GM12891 (cell line): Measurements from ENCODE around the gene PRKAR1B.

Experiments used
- POLR2A ChIP-seq: IDR thresholded peaks from 2 replicates; pipeline ENCODE4 v1.6.1; 2011; ENCODE audit warnings: low read depth, low read length, control low read depth
- POLR2AphosphoS5 ChIP-seq: IDR thresholded peaks from 2 replicates; pipeline ENCODE4 v1.6.1; 2011; ENCODE audit warnings: low read depth, low read length, control low read depth
- POU2F2 ChIP-seq: IDR thresholded peaks from 2 replicates; pipeline ENCODE4 v1.6.1; 2011; ENCODE audit warnings: low read depth, mild to moderate bottlenecking, control low read depth, low read length, moderate library complexity
- TAF1 ChIP-seq: IDR thresholded peaks from 2 replicates; pipeline ENCODE4 v1.6.1; 2011; ENCODE audit warnings: low read depth, low read length, control low read depth

DNA sequence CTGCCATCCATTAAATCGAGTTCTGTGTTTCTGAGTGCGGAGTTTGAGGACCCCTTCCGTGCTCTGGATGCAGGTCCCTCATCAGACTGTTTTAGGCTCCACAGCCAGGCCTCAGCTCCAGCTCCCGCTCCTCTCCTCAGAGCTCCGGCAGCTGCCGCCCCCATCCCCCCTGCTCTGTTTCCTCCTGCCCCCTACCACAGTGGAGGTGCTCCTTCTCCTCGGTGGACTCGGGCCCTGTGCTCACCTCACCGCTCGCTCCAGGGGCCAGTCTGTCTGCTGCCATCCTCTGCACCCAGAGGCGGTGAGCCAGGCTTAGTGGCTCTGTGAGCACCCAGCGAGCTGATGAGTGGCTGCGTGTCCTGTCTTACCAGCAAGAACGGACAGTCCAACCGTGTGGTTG is 21.4 kb upstream of the PRKAR1B start:
- TF ChIP-seq TAF1 (no peak), POLR2A (no peak), POLR2AphosphoS5 (no peak), POU2F2 (no peak)
